ENCODE results near the gene RXFP1.
A peak's percentile ranks its signal among the peaks of the same experiment; 100 is the strongest.

Gene RXFP1

GRCh38 chr4:158671915-158672806 lies 150.5 kb downstream of the RXFP1 start, which contains the start of gene ETFDH:
Gene ETFDH (plus strand): TSS chr4:158672296. CDS start chr4:158672457, 161 bp downstream.
- peak; percentile 96 to 97 (median 96) for DNase-seq (ENCODE audit: low read depth in 3 of 3)

- no peak for DNase-seq (ENCODE audit: low read depth in 3 of 3)
Measured at GRCh38 chr4:158673633-158674032, 152.0 kb downstream of the RXFP1 start.

- no peak for DNase-seq (ENCODE audit: low read depth in 3 of 3)
Measured at GRCh38 chr4:158676076-158676475, 154.4 kb downstream of the RXFP1 start.

GRCh38 chr4:158678767-158679166 lies 157.1 kb downstream of the RXFP1 start:
- no peak for DNase-seq (ENCODE audit: low read depth in 3 of 3)

GRCh38 chr4:158681629-158682028 lies 159.9 kb downstream of the RXFP1 start:
- no peak for DNase-seq (ENCODE audit: low read depth in 3 of 3)

- no peak for DNase-seq (ENCODE audit: low read depth in 3 of 3)
Measured at GRCh38 chr4:158682066-158682465, 160.4 kb downstream of the RXFP1 start.

GRCh38 chr4:158688813-158689212 lies 167.1 kb downstream of the RXFP1 start:
- DNase-seq (ENCODE audit: low read depth in 3 of 3) = no peak
